GM20000 (cell line): Measurements from ENCODE around the gene BMX.

Experiments used
- DNase-seq: peaks from one replicate; pipeline ENCODE4 v3.0.0; 2012; ENCODE audit warnings: low spot score
- TF ChIP-seq, protein P1 (sequence below): IDR thresholded peaks from 2 replicates; pipeline ENCODE4 v1.5.1; 2012; ENCODE audit warnings: mild to moderate bottlenecking, control low read depth; ENCODE audit errors: extremely low read depth, missing control alignments

The BMX gene

DNA sequence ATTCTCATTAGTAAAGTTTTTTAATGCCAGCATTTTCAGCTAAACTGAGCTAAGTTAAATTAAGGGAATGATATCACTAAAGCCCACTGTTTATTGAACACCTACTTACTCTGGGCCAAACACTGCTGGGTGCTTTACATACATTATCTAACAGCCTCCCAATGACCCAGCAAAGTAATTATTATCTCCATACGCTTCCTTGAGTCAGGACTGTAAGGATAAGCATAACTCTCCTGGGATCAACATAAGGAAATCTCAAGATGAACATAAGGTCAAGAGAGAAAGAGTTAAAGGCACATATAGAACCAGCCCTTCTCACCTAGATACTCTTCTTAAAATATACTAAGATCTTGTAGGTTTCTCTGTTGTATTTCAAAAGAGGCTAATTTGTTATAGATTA lies 13.7 kb downstream of the BMX start:
- DNase-seq: no peak
- TF ChIP-seq, protein P1, sequence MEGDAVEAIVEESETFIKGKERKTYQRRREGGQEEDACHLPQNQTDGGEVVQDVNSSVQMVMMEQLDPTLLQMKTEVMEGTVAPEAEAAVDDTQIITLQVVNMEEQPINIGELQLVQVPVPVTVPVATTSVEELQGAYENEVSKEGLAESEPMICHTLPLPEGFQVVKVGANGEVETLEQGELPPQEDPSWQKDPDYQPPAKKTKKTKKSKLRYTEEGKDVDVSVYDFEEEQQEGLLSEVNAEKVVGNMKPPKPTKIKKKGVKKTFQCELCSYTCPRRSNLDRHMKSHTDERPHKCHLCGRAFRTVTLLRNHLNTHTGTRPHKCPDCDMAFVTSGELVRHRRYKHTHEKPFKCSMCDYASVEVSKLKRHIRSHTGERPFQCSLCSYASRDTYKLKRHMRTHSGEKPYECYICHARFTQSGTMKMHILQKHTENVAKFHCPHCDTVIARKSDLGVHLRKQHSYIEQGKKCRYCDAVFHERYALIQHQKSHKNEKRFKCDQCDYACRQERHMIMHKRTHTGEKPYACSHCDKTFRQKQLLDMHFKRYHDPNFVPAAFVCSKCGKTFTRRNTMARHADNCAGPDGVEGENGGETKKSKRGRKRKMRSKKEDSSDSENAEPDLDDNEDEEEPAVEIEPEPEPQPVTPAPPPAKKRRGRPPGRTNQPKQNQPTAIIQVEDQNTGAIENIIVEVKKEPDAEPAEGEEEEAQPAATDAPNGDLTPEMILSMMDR: no peak

DNA sequence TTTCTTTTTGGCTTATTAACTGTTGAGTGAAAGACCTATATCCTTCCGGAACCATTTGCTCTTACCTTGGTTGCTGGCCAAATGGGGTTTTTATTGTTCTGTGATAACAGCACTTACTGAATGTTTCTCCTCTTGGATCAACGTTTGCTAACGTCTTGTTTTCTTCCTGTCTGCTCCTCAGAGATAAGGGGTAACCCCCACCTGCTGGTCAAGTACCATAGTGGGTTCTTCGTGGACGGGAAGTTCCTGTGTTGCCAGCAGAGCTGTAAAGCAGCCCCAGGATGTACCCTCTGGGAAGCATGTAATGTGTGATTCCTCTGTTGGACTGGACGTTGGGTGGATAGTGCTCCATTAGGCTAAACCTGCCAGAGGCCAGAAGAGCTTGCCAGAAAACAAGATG lies 15.3 kb downstream of the BMX start:
- TF ChIP-seq, protein P1: no peak
- DNase-seq: no peak

DNA sequence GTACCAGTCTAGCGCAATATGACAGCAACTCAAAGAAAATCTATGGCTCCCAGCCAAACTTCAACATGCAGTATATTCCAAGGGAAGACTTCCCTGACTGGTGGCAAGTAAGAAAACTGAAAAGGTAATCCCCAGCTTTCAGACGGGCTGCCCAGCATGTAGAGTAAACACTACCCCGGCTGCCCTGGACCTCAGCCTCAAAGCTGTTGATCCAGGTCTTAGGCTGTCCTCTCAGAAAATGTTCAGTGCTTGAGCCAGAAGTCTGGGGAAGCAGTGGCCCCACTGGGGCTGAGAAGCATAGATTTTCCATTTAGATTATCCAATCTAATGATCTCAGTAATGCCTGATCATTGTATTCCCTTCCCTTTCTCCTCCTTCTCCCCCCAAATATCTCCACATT lies 21.9 kb downstream of the BMX start:
- DNase-seq: no peak
- TF ChIP-seq, protein P1: no peak

DNA sequence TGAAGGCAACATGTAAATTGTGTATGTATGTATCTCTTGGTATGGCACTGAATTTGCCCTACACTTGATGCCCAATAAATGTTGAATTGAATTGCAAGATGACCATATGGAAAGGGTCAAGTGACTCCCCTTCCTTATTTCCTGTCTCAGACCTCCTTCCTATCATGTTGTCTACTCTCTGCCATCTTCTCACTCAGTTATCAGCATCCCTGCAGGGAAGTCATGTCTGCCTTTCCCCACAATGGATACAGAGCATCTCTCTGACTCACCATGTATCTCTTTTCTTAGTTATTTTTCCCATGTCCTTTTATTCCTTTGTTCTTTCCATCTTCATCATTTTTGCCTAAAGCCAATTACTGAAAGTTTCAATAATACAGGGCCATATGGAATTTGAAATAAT lies 22.5 kb downstream of the BMX start:
- DNase-seq: no peak
- TF ChIP-seq, protein P1: no peak

DNA sequence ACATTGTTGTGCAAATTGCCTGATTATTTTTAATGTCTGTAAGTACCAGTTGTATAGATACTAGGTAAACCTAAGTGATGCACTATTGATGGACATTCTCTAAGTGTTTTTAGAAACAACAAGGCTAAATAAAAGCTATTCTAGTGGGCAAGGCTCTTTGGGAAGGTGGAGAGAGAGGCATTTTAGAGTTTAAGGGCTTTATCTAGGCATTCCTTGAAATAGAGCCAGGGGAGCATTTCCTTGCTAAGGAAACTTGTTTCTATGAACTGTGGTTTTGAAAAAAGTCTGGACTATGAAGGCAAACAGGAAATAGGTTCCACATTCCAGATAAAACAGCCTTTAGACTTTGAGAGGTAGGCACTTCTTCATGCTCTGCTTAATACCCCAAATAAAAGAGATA lies 23.8 kb downstream of the BMX start:
- no peak for DNase-seq
- TF ChIP-seq, protein P1: no peak

DNA sequence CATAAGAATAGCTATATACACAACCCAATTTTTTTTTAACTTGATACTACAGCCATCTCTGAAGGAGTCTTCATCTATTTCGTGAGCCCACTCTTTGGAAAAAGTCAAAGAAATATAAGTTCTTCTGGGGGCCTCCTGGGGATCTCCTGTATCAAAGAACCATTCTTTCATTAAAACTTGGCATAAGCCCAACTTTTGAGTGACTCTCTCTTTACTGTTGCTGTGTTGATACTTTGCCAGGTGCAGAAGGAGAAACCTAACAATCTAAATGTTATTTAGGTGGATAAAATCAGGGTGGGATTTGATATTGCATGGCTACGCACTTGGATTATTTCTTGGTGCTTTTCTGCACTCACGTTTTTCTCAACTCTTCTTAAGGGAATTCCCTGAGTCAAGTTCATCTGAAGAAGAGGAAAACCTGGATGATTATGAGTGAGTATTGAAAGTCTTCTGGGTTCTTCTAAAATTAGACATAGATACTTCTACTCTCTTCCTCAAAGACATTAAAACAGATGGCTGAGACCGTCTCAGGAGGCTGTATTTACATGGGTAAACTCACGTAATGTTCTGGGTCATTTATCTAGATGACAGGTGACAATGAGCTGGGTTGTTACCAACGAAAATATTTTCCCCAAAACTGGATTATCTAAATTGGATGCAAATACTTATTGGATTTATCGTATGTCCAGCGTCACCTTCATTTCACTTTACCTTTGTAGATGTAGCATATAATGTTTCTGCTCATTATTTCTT lies 25.2 kb downstream of the BMX start:
- DNase-seq: no peak
- TF ChIP-seq, protein P1: no peak

DNA sequence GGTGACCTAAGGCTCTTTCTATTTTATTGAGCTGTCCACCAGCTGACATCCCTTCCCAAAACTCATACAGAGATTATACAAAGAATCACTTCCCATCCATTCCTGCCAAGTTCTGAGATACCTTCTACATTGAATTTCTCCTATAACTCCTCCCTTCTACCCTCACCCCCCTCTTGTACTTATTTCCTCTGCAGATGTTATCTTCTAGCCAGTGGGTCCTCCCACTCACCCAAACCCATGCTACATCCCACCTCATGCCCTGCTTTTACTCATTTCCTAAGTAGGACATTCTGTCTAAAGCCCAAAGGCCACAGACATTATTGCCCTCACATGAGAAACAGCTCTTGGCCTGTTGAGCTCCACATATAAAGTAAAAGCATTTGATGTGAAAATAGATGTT lies 28.6 kb downstream of the BMX start:
- no peak for DNase-seq
- TF ChIP-seq, protein P1: no peak
